Measurements from ENCODE around the gene RIN3.

GRCh38 chr14:92540472-92541048 is 27.0 kb downstream of the RIN3 start:
- TF ChIP-seq CTCF (IDR thresholded peaks at IDR 0.05) (no peak), ZFX (IDR thresholded peaks at IDR 0.05; ENCODE audit: borderline replicate concordance) (no peak)
